Left cardiac atrium (tissue), 4 donors: ENCODE results near the gene ENO1. TPM values are rescaled to one million over a fixed set of nuclear protein-coding genes. Genes with fewer than 3 reads are reported as not detected.

Experiments used
- ATAC-seq, 2 donors: fragments of 200-7000 bp; cut with Tn5 transposase; one replicate each; pipeline ENCODE4 v1.9.1; 2020; ENCODE audit warnings: mild to moderate bottlenecking in 2 of 2, moderate library complexity in 2 of 2
- DNase-seq: peaks from one replicate; pipeline ENCODE4 v3.0.0-alpha.2; 2020
- intact Hi-C, 2 donors: fragments of 100-400 bp; cut with DNase I; formaldehyde crosslinking; loops; one replicate each; pipeline versions ENCODE4 v1.14.1 to v1.15.1; 2022 to 2023
- total RNA-seq, 2 donors: library from RNA; stranded (reverse); fragmentation: NEBNext Ultra II Directional; extraction: Animal tissue kit (Norgen Biotek cat#: 25700); gene quantifications; one replicate each; pipeline ENCODE4 v1.2.1, GENCODE V29; 2021
- donor health status: DM: no; HTN: yes; CAD: no.
- donor health status: DM: no; HTN: yes; CAD: no; lungs with severe emphysema.
- donor health status: DM: yes; HTN: yes; CAD: no.
- donor health status: Dilated cardiomyopathy.

ENO1 gene
- total RNA-seq, 2 donors from 2014 or later: 242 to 476 TPM

DNA sequence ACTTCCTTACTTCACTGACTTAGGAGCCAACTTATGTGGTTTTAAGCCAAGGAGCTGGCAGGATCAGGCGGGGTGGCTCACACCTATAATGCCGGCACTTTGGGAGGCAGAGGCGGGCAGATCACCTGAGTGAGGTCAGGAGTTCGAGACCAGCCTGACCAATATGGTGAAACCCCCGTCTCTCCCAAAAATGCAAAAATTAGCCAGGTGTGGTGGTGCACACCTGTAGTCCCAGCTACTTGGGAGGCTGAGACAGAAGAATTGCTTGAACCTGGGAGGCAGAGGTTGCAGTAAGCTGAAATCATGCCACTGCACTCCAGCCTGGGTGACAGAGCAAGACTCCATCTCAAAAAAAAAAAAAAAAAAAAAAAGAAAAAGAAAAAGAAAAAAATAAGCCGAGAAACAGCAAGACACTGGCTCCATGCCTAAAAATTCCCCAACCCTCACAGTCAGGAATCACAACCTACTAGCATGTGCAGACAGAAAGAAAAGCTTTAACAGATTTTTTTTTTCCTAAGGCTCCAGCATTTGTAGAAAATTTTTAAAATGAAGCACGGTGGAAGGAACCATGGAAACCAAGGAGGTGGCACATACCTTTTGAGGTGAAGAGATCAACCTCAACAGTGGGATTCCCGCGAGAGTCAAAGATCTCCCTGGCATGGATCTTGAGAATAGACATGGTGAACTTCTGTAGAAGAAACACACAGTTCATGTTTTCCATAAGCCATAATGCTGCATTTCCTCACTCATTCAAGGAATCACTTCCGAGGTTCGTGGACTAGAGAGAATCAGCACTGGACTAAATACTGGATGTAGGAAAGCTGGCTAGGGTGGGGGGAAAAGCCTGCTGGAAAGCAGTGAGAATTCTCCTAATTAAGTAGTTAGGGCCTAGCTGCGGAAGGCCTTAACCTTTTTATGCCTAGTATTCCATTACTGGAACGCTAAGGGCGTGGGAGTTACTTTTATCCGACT lies 4.0 kb downstream of the ENO1 start:
- intact Hi-C loops: no loop called here
- DNase-seq: no peak
- no peak for ATAC-seq

DNA sequence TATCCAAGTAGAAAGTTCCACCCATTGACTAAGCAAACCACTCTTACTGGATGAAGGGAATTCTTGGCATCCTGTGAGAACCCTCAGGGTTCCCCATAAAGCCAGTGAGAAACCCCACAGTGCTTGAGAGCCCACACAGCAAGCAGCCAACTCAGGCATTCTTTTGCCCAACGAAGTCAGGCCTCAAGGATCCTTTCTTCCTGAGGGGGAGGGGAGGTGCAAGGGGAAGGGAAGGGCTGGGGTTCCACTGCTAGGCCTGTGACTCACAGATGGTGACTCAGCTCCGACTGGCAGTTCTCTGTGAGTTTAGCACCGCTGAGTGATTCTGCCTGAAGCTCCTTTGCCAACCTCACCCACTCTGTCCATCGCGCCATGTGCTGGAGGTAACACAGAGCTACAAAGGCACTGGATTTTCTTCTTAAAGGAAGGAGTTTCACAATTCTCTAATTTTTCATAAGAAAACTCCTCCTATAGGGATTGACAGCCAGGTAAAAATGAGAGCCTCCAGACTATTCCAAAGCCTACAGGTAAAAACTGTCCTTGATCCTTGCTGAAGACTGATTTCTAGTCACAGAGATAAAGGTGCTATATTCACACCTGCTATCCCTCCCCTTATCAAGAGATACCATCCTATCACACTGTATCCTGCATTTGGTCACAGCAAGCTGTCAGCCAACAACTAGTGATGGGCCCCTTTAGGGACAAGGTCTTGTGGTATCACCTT lies 4.8 kb downstream of the ENO1 start:
- intact Hi-C loops: no loop called here
- ATAC-seq (peak; percentile 8 to 79), DNase-seq (peak; percentile 92)

DNA sequence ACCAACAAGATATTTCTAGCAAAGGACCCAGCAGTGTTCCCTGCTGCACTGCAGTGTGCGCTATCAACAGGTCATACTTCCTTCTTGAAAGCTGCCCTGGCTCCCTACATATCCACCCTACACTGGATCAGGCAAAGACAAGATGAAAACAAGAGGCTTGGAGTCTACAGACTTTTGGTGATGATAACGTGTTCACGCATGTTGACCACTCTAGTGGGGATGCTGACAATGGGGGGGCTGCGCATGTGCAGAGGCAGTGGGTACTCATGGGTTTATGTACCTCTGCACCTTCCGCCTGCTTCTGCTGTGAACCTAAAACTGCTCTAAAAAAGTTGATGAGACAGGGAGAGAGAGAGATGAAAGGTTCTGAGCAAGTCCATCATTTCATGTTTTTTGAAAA lies 5.5 kb downstream of the ENO1 start:
- no peak for ATAC-seq
- DNase-seq: no peak
- intact Hi-C loops: no loop called here

DNA sequence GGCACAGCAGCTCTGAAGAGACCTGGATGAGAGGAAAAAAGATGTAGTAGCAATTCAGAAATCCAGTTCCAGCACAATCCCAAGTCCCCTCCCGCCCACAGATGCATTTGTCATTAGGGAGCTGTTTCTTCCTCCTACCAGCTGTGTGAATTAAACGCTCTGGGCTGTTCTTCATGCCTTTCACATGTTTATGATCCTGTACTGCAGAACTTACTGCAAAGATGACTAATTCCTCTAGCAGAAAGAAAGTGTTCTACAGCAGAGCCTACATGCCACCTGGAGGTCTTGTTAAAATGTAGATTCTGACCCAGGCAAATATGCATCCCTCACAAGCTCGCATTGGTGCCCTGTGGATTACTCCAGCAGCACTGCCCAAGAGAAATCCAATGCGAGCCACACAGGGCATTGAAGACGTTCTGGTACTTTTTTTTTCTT lies 6.5 kb downstream of the ENO1 start:
- DNase-seq: no peak
- intact Hi-C loops: no loop called here

DNA sequence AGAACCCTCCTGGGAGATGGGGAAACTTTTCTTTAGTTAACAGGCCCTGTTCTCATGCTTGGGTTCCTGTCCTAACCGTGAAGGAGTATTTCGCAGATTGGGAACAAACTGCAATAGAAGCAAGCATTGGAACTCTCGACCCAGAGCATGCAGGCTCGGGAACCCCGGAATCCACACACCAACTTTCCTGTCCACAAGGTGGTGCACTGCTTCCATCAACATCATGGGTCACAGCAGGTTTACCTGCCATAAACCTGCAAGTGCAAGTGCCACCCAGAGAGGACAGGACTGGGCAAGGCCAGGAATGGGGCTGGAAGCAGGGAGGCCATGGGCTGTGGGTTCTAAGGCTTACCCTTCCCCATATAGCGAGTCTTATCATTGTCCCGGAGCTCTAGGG lies 6.9 kb downstream of the ENO1 start:
- peak in 1 of 2 donors; percentile 15 for ATAC-seq
- intact Hi-C loops: no loop called here
- no peak for DNase-seq

More for the DNA sequence above, 6.5 kb downstream of the ENO1 start:
- no peak for ATAC-seq

DNA sequence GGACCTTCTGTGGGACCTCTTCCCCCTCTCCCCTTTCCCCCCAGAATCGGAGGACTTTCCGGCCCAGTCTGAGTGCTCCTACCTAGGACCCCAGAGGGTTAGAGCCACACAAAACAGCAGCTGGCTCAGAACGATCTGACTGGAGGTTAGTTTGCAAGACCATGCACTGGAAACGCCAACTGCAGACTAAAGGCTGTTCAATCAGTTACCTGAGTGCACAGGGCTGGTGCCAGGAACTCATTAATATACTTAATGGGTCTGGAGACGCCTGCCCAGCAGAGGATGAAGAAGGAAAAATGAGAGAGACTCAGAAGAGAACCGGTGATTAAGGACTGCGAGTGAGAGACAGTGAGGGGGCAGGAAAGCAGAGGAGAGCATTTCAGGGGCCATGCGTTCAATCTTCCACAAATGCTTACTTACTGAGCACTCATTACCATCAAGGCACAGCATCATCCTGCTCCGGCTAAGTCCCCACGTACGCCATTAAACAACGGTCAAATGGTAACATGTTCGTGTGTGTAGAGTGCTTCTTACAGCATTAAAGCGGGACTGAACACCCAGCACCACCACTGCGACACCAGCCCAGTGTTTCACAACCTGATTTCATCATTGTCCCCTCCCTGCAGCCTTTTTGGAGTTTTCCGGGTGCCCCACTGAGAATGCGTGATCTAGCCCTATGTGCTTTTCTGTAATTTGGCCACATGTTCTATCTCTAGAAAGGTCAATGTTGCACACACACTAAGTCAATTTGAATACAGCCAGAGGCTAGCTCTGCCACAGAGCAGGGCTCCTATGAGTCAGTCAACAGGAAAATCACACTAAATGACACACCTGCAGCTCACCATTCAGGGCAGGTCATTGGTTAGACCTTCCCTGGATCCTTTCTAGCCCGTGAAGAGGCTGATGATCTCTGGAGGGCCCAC lies 7.6 kb downstream of the ENO1 start:
- no peak for DNase-seq
- intact Hi-C loops: no loop called here
- ATAC-seq: peak in 1 of 2 donors; percentile 38

DNA sequence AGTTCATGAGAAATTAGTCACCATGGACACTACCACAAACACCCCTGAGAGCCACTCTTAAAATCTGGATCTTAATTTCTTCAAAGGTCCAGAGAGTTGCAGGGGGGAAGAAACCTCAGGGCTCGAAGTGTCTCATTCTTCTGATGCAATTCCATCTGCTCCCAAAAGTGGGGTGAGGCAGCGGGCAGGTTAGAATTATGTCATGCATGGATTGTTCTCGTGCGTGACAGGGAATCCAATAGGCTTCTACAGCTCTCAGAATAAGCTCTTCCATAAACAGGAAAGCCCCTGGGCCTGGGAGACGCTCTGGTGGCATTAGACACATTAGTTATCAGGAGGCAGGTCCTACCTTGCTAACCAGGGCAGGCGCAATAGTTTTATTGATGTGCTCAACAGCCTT lies 8.4 kb downstream of the ENO1 start:
- intact Hi-C loops: no loop called here
- no peak for DNase-seq
- ATAC-seq: no peak

DNA sequence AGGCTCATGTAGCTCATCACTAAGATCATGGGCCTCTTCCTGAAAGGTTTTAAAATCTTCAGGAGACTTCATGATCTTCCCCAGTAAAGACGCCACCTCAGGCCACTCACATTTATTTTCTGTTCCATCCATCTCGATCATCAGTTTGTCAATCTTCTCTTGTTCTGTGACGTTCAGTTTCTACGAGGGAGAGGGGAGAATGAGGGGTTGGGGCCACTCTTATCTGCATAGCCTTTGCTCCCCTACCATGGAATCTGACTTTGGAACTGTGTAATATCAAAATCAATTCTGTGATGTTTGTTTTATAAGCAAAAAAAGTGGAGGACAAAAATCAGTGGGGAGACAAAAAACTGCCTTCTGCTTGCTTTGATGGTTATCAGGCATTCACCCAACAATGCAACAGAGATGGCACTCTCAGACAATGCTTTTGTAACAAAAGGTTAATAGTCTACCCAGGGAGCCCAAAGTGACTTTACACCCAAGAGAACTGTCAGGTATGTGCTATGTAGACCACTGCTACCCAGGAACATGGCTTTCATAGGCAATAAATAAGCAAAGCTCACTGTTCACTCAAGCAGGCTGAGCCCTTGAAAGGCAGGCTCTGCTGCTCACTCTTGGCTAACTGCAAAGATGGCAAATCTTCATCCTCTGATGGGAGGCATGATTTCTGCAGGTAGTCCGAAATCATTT lies 10.5 kb downstream of the ENO1 start:
- DNase-seq (no peak), ATAC-seq (no peak)
- intact Hi-C loops: no loop called here

DNA sequence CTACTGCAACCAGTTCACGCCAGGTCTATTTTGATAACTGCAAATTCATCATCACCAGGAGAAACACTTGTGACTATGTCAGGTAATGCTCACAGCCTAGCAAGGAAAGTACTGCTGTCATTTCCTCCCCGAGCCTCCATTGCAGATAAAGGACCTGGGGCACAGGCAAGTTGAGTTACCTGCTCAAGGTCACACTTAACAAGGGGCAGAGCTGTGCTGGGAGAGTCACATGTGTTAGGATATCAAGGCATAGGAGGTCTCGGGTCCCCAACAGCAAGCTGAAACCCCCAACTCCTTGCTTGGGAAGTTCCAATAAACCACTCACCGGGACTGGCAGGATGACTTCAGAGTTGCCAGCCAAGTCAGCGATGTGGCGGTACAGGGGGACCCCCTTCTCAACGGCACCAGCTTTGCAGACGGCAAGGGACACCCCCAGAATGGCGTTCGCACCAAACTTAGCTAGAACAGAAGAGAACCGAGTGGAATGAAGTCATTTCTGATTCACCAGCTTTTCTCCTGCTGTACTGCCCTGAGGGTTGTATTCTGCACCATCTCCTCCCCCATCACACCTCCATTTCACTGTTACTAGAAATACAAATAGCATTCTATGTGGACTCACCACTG lies 11.6 kb downstream of the ENO1 start:
- ATAC-seq: no peak
- no peak for DNase-seq
- intact Hi-C loops: no loop called here

DNA sequence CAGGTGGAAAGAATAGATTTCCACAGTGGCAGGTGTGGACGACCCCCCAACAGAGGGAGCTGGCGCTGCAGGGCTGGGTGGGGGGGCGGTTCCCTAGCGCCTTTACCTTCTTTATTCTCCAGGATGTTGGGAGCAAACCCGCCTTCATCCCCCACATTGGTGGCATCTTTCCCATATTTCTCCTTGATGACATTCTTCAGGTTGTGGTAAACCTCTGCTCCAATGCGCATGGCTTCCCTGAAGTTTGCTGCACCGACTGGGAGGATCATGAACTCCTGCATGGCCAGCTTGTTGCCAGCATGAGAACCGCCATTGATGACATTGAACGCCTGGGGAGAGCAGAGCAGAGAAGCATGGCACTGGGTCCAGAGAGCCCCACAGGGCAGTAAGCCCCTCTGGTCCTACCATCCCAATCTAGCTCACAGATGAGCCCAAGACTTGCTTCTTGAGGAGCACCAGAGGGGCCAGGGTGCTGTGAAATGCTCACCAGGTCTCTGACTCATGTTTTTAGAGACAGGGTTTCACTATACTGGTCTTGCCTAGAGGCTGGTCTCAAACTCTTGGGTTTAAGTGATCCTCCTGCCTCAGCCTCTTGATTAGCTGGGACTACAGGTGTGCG lies 12.2 kb downstream of the ENO1 start:
- intact Hi-C loops: no loop called here
- ATAC-seq (no peak), DNase-seq (no peak)

DNA sequence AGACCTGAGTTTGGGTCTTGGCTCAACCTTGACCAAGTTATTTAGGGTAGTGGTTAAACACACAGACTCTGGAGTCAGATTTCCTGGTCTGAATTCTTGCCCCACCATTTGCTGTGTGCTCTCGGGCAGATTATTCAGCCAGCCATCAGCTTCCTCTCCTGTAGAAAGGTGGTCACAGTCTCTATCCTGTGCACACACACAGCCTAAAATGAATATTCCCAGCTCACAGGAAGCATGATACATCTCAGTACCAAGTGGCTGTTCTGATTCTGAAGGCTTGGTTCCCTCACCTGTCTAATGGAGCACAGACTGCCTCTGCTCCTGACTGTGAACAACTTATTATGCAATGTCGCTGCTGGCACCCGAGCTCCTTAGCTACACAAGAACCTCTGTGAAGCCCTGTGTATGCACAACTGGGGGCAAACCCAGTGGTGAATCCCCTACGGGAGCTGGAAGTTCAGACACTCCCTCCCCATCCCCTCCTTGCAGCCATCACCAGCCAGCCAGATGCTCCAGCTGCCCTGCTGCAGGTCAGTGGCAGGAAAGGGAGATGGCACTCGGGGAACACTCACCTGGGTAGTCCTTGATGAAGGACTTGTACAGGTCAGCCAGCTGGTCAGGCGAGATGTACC lies 13.7 kb downstream of the ENO1 start:
- intact Hi-C loops: loop anchor here in 1 of 2 donors (5.0 kb wide), 1 partner anchor 122 kb away; no protein-coding TSS in a partner anchor
- DNase-seq (no peak), ATAC-seq (no peak)

DNA sequence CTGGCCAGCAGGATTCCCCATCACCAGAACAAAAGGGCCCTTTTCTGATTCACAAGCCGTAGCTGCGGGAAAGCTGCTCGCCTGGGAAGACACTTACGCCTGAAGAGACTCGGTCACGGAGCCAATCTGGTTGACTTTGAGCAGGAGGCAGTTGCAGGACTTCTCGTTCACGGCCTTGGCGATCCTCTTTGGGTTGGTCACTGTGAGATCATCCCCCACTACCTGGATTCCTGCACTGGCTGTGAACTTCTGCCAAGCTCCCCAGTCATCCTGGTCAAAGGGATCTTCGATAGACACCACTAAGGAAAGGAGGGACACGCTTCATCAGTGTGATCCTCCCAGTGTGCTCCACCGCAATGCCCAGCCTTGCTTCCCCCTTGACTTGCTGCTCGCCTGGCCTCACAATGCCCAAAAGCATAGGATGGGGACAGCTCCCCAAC lies 14.7 kb downstream of the ENO1 start:
- ATAC-seq (no peak), DNase-seq (no peak)
- intact Hi-C loops: loop anchor here in 1 of 2 donors (5.0 kb wide), 1 partner anchor 123 kb away; no protein-coding TSS in a partner anchor

DNA sequence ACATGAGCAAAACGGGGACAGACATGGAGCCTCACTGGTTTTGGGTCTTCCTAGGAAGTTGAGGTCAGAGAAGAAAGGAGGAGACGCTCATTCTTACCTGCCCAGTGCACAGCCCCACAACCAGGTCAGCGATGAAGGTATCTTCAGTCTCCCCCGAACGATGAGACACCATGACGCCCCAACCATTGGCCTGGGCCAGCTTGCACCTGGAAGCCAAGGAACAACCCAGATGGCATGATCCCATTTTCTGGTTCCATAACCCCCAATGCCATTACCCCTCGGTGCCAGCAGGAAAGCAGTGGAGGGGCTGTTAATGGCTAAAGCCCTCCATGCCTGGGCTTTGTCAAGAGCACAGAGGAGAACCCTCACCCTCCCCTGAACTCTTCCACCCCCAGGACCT lies 15.3 kb downstream of the ENO1 start:
- intact Hi-C loops: loop anchor here in 1 of 2 donors (5.0 kb wide), 1 partner anchor 124 kb away; no protein-coding TSS in a partner anchor
- DNase-seq: no peak
- ATAC-seq: no peak

DNA sequence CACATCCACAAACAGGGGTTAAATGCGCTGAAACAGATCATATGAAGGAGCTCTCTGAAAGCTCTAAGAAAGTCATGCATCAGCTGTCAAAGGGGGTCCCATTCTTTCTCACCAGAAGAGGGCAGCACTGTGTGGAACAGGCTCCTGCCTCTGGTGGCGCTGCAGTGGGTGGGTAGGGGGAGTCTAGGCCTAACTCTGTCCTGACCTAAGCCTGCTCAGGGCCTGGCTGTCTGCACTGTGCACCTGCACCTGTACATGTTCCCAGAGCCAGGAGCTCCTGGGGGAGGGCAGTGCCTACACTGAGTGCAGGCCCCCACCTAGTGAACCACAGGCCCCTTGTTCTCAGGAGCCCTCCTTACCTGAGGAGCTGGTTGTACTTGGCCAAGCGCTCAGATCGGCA lies 16.0 kb downstream of the ENO1 start:
- ATAC-seq: no peak
- no peak for DNase-seq
- intact Hi-C loops: loop anchor here in 1 of 2 donors (5.0 kb wide), 1 partner anchor 125 kb away; no protein-coding TSS in a partner anchor

DNA sequence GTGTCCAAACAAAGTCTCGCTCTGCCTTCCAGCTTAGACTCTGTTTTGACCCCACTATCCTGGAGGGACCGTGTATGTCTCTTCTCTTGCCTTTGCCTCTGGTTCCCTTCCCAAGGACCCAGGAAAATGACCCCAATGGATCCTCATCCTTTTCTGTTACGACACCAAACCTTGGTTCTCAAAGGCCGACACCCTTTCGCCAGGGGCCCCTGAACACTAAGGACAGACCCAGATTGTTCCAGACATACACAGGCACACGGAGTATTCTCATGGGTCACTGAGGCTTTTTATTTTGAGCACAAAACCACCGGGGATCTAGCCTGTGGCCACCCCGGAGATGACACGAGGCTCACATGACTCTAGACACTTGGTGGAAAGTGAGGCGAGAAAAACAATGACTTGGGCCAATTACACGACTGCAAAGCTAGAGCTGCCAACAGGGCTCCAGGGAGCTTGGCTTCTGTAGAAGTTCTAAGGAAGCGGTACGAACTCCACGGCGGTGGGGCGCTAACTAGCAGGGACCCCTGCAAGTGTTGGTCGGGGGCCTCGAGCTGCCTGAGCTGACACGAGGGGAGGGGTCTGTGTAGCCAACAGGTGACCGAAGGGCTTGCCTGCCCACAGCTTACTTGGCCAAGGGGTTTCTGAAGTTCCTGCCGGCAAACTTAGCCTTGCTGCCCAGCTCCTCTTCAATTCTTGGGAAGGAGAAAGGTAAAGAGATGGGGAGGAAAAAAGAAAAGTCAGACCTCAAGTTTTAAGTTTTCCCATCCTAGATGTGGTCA lies 17.6 kb downstream of the ENO1 start:
- intact Hi-C loops: loop anchor here in 1 of 2 donors (5.0 kb wide), 1 partner anchor 126 kb away; no protein-coding TSS in a partner anchor
- no peak for ATAC-seq

More for the DNA sequence above, 17.6 kb downstream of the ENO1 start:
- no peak for DNase-seq
